Stomach (tissue), 9 donors: Measurements from ENCODE around the gene CD52. TPM values are rescaled to one million over a fixed set of nuclear protein-coding genes. Genes with fewer than 3 reads are reported as not detected.
"Not testable (repeated sequence)": the region's sequence is repeated elsewhere in the genome, so short reads cannot be mapped to it uniquely, and the experiment has no call there.

Source experiments
- DNase-seq, 2 donors: peaks; one replicate each; pipeline versions ENCODE4 v3.0.0 to v3.0.0-alpha.2; 2013 to 2019
- H3K27ac ChIP-seq, 5 donors: fragments of 200-600 bp in 4 of 5; sonication (generic) in 4 of 5; one replicate each; pipeline ENCODE4 v1.5.1; 2013 to 2019; ENCODE audit warnings: mild to moderate bottlenecking in 1 of 5, moderate library complexity in 1 of 5
- H3K27me3 ChIP-seq, 3 donors: fragments of 200-600 bp; sonication (generic); one replicate each; pipeline ENCODE4 v1.5.1; 2017 to 2019; ENCODE audit warnings: mixed run types in 1 of 3
- H3K36me3 ChIP-seq, 4 donors: fragments of 200-600 bp; sonication (generic); 1 replicate in 3 of 4; 2 replicates in 1 of 4; pipeline ENCODE4 v1.5.1; 2016 to 2019
- H3K4me1 ChIP-seq, 4 donors: fragments of 200-600 bp; sonication (generic); one replicate each; pipeline ENCODE4 v1.5.1; 2016 to 2019
- H3K4me3 ChIP-seq, 4 donors: fragments of 200-600 bp; sonication (generic) in 3 of 4; one replicate each; pipeline ENCODE4 v1.5.1; 2016 to 2019; ENCODE audit warnings: mild to moderate bottlenecking in 1 of 4
- H3K9me3 ChIP-seq, 4 donors: fragments of 200-600 bp; sonication (generic); one replicate each; pipeline ENCODE4 v1.5.1; 2016 to 2019
- CTCF ChIP-seq, 7 experiments: fragments of 450-650 bp in 4 of 7; fragments of 200-600 bp in 3 of 7; sonication (generic) in 3 of 7; IDR thresholded peaks; one replicate each; pipeline ENCODE4 v1.5.1; 2016 to 2019; ENCODE audit warnings: antibody characterized with exemption in 7 of 7, control low read depth in 2 of 7, mild to moderate bottlenecking in 1 of 7
- EP300 ChIP-seq: sonication (generic); formaldehyde crosslinking; IDR thresholded peaks from one replicate; pipeline ENCODE4 v1.6.1; 2017; ENCODE audit warnings: antibody characterized with exemption
- POLR2A ChIP-seq, 4 donors: fragments of 450-650 bp; IDR thresholded peaks; one replicate each; pipeline ENCODE4 v1.6.1; 2016; ENCODE audit warnings: antibody characterized with exemption in 4 of 4, control low read depth in 2 of 4, mild to moderate bottlenecking in 1 of 4, moderate library complexity in 1 of 4
- POLR2AphosphoS5 ChIP-seq, 3 donors: sonication (generic); formaldehyde crosslinking; IDR thresholded peaks; one replicate each; pipeline ENCODE4 v1.6.1; 2016; ENCODE audit warnings: antibody characterized with exemption in 3 of 3
- whole genome bisulfite sequencing, 5 donors: extraction: QIAGEN DNeasy Blood & Tissue Kit in 3 of 5; methylation state at CpG; one replicate each; pipeline versions ENCODE4 v1.1.5 to v1.1.7; 2013 to 2018; 5-methylcytosine and 5-hydroxymethylcytosine counted together
- intact Hi-C: fragments of 100-400 bp; cut with DNase I; formaldehyde crosslinking; loops from one replicate; pipeline ENCODE4 v1.15.1; 2023; ENCODE audit warnings: low total_unique reads
- polyA plus RNA-seq, 3 donors: library from polyadenylated mRNA; stranded (reverse); fragments of 200-250 nt; gene quantifications; one replicate each; pipeline ENCODE4 v1.2.3, GENCODE V29; 2013
- total RNA-seq, 5 donors: library from RNA; depleted of rRNA; stranded (reverse); fragments of >200 nt; gene quantifications; one replicate each; pipeline versions ENCODE4 v1.1.0 to v1.2.3, GENCODE V29; 2014 to 2016
- donor health status: healthy with polysubstance abuse.
- donor health status: Bipolar disorder and iron deficiency.
- donor health status: healthy.

Gene CD52
- total and polyA plus RNA-seq, 8 donors = 5.1 to 68.2 (median 21.2) TPM; not detected in 2

GRCh38 chr1:26328597-26328996 lies 10.8 kb downstream of the CD52 start:
- no peak for DNase-seq
- Histone ChIP-seq H3K36me3 (no peaks in the 10 kb centered on the region), H3K4me1 (no peaks in the 10 kb centered on the region), H3K9me3 (no peaks in the 10 kb centered on the region), H3K27me3 (peaks cover 0 to 34% (median 0%) of the 10 kb centered on the region in 3 donors), H3K4me3 (no peak overlapping the region), H3K27ac (no peak overlapping the region)
- intact Hi-C loops = no loop called here
- TF ChIP-seq CTCF (IDR thresholded peaks at IDR 0.05) = no peak
- no peak for TF ChIP-seq EP300
- TF ChIP-seq POLR2A (IDR thresholded peaks at IDR 0.05) = no peak
- 78 to 89% (median 85%) methylated on average over 8 of the region's 8 CpGs for WGBS, 5 donors

- DNase-seq, H3K27ac ChIP-seq, H3K4me1 ChIP-seq, H3K9me3 ChIP-seq, H3K36me3 ChIP-seq, intact Hi-C loops, H3K4me3 ChIP-seq: not testable (repeated sequence)
- WGBS, 5 donors = 88 to 97% (median 90%) methylated on average over 4 of the region's 4 CpGs
- peaks cover 0 to 38% (median 0%) of the 10 kb centered on the region in 3 donors for H3K27me3 ChIP-seq
Measured at GRCh38 chr1:26329380-26329779, 11.6 kb downstream of the CD52 start.

GRCh38 chr1:26330276-26330675 lies 12.5 kb downstream of the CD52 start:
- Histone ChIP-seq H3K27me3 (peaks cover 0 to 47% (median 6%) of the 10 kb centered on the region in 3 donors), H3K4me1 (peaks cover 0 to 2% (median under 1%) of the 10 kb centered on the region in 4 donors), H3K9me3 (no peaks in the 10 kb centered on the region), H3K36me3 (no peaks in the 10 kb centered on the region), H3K27ac (no peak overlapping the region), H3K4me3 (no peak overlapping the region)
- 84 to 93% (median 89%) methylated on average over 5 of the region's 5 CpGs for WGBS, 5 donors
- no peak for TF ChIP-seq POLR2AphosphoS5 (IDR thresholded peaks at IDR 0.05)
- no peak for TF ChIP-seq EP300
- TF ChIP-seq POLR2A (IDR thresholded peaks at IDR 0.05) = no peak
- TF ChIP-seq CTCF (IDR thresholded peaks at IDR 0.05) = no peak
- intact Hi-C loops = no loop called here
- DNase-seq = no peak

- WGBS, 5 donors = 91 to 94% (median 93%) methylated on average over 8 of the region's 8 CpGs
- intact Hi-C loops, DNase-seq, H3K27ac ChIP-seq, H3K36me3 ChIP-seq, H3K4me3 ChIP-seq, H3K9me3 ChIP-seq: not testable (repeated sequence)
- peaks cover 0 to 64% (median 14%) of the 10 kb centered on the region in 3 donors for H3K27me3 ChIP-seq
- peaks cover 8 to 19% (median 17%) of the 10 kb centered on the region in 4 donors for H3K4me1 ChIP-seq
Measured at GRCh38 chr1:26333312-26333711, 15.6 kb downstream of the CD52 start.

GRCh38 chr1:26335774-26336476 lies 18.2 kb downstream of the CD52 start:
- Histone ChIP-seq H3K27me3 (peaks cover 0 to 55% (median 14%) of the 10 kb centered on the region in 3 donors), H3K4me1 (peaks cover 8 to 19% (median 17%) of the 10 kb centered on the region in 4 donors), H3K27ac (peak overlapping the region in 4 of 5 donors; percentile 18 to 70 (median 53)), H3K9me3 (no peaks in the 10 kb centered on the region), H3K4me3 (peak overlapping the region; percentile 50 to 56 (median 53)), H3K36me3 (no peaks in the 10 kb centered on the region)
- TF ChIP-seq EP300 (no peak), POLR2AphosphoS5 (IDR thresholded peaks at IDR 0.05) (no peak), CTCF (IDR thresholded peaks at IDR 0.05) (no peak), POLR2A (IDR thresholded peaks at IDR 0.05) (no peak)
- no peak for DNase-seq
- intact Hi-C loops = no loop called here
- WGBS, 5 donors = 3 to 4% (median 3%) methylated on average over 36 to 41 of the region's 41 CpGs
